SK-N-SH (cell line): ENCODE data around the gene CHRNE.

ENCODE experiments used
- CHD2 ChIP-seq: fragments of 150-350 bp; IDR thresholded peaks from 2 replicates; pipeline ENCODE4 v1.6.1; 2018; ENCODE audit warnings: low read length; ENCODE audit not compliant: partially characterized antibody
- FOXM1 ChIP-seq: IDR thresholded peaks from 2 replicates; pipeline ENCODE4 v1.4.0; 2012; ENCODE audit warnings: low read depth, mild to moderate bottlenecking
- POLR2AphosphoS5 ChIP-seq: IDR thresholded peaks from 2 replicates; pipeline ENCODE4 v1.6.1; 2012; ENCODE audit warnings: low read depth, low read length
- TF ChIP-seq, protein P1 (sequence below): IDR thresholded peaks from 2 replicates; pipeline ENCODE4 v1.4.0; 2012; ENCODE audit warnings: low read depth
- TF ChIP-seq, protein P2 (sequence below): fragments of 150-350 bp; IDR thresholded peaks from 2 replicates; pipeline ENCODE4 v1.6.1; 2016; ENCODE audit warnings: mild to moderate bottlenecking, low read depth, low read length
- TF ChIP-seq, protein P3 (sequence below): fragments of 200-600 bp; sonication (generic); IDR thresholded peaks from 2 replicates; pipeline ENCODE4 v1.6.1; 2017; ENCODE audit warnings: antibody characterized with exemption, mild to moderate bottlenecking, moderate library complexity
- TF ChIP-seq, protein P4 (sequence below): IDR thresholded peaks from 2 replicates; pipeline ENCODE4; 2012

DNA sequence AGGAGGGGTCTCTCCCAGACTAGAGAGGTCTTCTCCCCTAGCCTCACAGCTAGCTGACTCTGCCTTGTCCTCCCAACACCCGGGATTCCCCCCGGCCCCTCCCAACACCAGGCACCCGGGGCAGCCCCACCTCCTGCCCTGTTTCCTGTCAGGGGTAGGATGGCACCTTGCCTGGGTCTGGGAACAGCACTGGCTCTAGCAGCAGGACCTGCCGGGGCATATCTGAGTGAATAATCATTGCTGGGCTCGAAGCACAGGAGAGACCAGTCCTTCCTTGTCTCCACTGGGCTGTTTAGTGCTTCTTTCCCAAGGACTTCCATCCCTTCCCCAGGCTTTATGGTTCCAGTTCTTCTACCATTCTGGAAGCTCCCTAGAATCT is 44.0 kb downstream of the CHRNE start:
- TF ChIP-seq, protein P1, sequence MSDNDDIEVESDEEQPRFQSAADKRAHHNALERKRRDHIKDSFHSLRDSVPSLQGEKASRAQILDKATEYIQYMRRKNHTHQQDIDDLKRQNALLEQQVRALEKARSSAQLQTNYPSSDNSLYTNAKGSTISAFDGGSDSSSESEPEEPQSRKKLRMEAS: peak; percentile 48; the same call in 1 of the 2 replicates
- TF ChIP-seq, protein P2, sequence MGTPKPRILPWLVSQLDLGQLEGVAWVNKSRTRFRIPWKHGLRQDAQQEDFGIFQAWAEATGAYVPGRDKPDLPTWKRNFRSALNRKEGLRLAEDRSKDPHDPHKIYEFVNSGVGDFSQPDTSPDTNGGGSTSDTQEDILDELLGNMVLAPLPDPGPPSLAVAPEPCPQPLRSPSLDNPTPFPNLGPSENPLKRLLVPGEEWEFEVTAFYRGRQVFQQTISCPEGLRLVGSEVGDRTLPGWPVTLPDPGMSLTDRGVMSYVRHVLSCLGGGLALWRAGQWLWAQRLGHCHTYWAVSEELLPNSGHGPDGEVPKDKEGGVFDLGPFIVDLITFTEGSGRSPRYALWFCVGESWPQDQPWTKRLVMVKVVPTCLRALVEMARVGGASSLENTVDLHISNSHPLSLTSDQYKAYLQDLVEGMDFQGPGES: no peak
- TF ChIP-seq POLR2AphosphoS5 (no peak), FOXM1 (no peak), CHD2 (no peak)
- TF ChIP-seq, protein P3, sequence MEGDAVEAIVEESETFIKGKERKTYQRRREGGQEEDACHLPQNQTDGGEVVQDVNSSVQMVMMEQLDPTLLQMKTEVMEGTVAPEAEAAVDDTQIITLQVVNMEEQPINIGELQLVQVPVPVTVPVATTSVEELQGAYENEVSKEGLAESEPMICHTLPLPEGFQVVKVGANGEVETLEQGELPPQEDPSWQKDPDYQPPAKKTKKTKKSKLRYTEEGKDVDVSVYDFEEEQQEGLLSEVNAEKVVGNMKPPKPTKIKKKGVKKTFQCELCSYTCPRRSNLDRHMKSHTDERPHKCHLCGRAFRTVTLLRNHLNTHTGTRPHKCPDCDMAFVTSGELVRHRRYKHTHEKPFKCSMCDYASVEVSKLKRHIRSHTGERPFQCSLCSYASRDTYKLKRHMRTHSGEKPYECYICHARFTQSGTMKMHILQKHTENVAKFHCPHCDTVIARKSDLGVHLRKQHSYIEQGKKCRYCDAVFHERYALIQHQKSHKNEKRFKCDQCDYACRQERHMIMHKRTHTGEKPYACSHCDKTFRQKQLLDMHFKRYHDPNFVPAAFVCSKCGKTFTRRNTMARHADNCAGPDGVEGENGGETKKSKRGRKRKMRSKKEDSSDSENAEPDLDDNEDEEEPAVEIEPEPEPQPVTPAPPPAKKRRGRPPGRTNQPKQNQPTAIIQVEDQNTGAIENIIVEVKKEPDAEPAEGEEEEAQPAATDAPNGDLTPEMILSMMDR: no peak
- TF ChIP-seq, protein P4, sequence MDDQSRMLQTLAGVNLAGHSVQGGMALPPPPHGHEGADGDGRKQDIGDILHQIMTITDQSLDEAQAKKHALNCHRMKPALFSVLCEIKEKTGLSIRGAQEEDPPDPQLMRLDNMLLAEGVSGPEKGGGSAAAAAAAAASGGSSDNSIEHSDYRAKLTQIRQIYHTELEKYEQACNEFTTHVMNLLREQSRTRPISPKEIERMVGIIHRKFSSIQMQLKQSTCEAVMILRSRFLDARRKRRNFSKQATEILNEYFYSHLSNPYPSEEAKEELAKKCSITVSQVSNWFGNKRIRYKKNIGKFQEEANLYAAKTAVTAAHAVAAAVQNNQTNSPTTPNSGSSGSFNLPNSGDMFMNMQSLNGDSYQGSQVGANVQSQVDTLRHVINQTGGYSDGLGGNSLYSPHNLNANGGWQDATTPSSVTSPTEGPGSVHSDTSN: peak; percentile 37
